HEK293 (cell line): Measurements from ENCODE around the gene RPS19BP1.

ENCODE experiments used
- CTCF ChIP-seq: fragments of 450-650 bp; formaldehyde crosslinking; IDR thresholded peaks from 2 replicates; pipeline ENCODE4 v1.5.1; 2016; ENCODE audit warnings: missing biosample characterization, missing genetic modification characterization
- SETDB1 ChIP-seq: IDR thresholded peaks from one replicate; pipeline ENCODE4 v1.6.1; 2017; ENCODE audit warnings: mild to moderate bottlenecking, low read length, moderate library complexity, mixed read lengths; ENCODE audit not compliant: insufficient read length
- TCF7L2 ChIP-seq: IDR thresholded peaks from 2 replicates; pipeline ENCODE4 v1.6.1; 2011; ENCODE audit warnings: low read depth, mild to moderate bottlenecking, inconsistent platforms, low read length, moderate library complexity, borderline replicate concordance
- ZBTB17 ChIP-seq: fragments of 450-650 bp; formaldehyde crosslinking; IDR thresholded peaks from 2 replicates; pipeline ENCODE4 v1.5.1; 2016; ENCODE audit warnings: missing biosample characterization, missing genetic modification characterization
- ZFP3 ChIP-seq: fragments of 450-650 bp; formaldehyde crosslinking; IDR thresholded peaks from 2 replicates; pipeline ENCODE4 v1.5.1; 2016; ENCODE audit warnings: low read depth, missing biosample characterization, missing genetic modification characterization
- ZNF121 ChIP-seq: fragments of 450-650 bp; formaldehyde crosslinking; IDR thresholded peaks from 2 replicates; pipeline ENCODE4 v1.5.1; 2016; ENCODE audit warnings: missing biosample characterization, missing genetic modification characterization
- ZNF266 ChIP-seq: fragments of 450-650 bp; formaldehyde crosslinking; IDR thresholded peaks from 2 replicates; pipeline ENCODE4 v1.5.1; 2016; ENCODE audit warnings: missing biosample characterization, missing genetic modification characterization, low read depth
- ZNF274 ChIP-seq, 2 experiments: fragments of 200-500 bp in 1 of 2; fragments of 450-650 bp in 1 of 2; sonication (Bioruptor generic) in 1 of 2; formaldehyde crosslinking in 1 of 2; IDR thresholded peaks; 2 replicates each; pipeline versions ENCODE4 v1.5.1 to v1.6.1; 2014 to 2016; ENCODE audit warnings: borderline replicate concordance in 1 of 2, inconsistent platforms in 1 of 2, low read length in 1 of 2, missing biosample characterization in 1 of 2, missing genetic modification characterization in 1 of 2
- ZNF335 ChIP-seq: fragments of 450-650 bp; formaldehyde crosslinking; conservative IDR thresholded peaks from 2 replicates; pipeline ENCODE4 v1.5.1; 2016; ENCODE audit warnings: missing biosample characterization, missing genetic modification characterization
- ZNF394 ChIP-seq: fragments of 450-650 bp; formaldehyde crosslinking; IDR thresholded peaks from 2 replicates; pipeline ENCODE4 v1.5.1; 2016; ENCODE audit warnings: missing biosample characterization, missing genetic modification characterization, mild to moderate bottlenecking, moderate library complexity, borderline replicate concordance
- ZNF561 ChIP-seq: fragments of 450-650 bp; IDR thresholded peaks from 2 replicates; pipeline ENCODE4 v1.5.1; 2018; ENCODE audit warnings: missing biosample characterization, missing genetic modification characterization, borderline replicate concordance
- ZNF747 ChIP-seq: fragments of 450-650 bp; formaldehyde crosslinking; IDR thresholded peaks from 2 replicates; pipeline ENCODE4 v1.5.1; 2016; ENCODE audit warnings: missing biosample characterization, missing genetic modification characterization

GRCh38 chr22:39488563-39489083, 43.9 kb downstream of the RPS19BP1 start:
- TF ChIP-seq TCF7L2 (no peak), CTCF (no peak), ZNF747 (tag by site-specific recombination) (no peak), ZBTB17 (no peak), ZNF561 (tag by site-specific recombination) (no peak), SETDB1 (no peak), ZNF274 (IDR thresholded peaks at IDR 0.05; ENCODE audit: low read length) (no peak), ZNF274 (tag by site-specific recombination; IDR thresholded peaks at IDR 0.05; ENCODE audit: borderline replicate concordance) (no peak), ZNF335 (no peak), ZFP3 (tag by site-specific recombination) (no peak), ZNF394 (tag by site-specific recombination) (no peak), ZNF266 (tag by site-specific recombination) (no peak), ZNF121 (no peak)
